K562 (cell line): ENCODE measurements around the gene MZB1. TPM values are rescaled to one million over a fixed set of nuclear protein-coding genes. Genes with fewer than 3 reads are reported as not detected.

Source experiments
- ADNP ChIP-seq: fragments of 200-800 bp; sonication (Bioruptor generic); IDR thresholded peaks from 2 replicates; pipeline ENCODE4 v1.6.1; 2016; ENCODE audit warnings: missing genetic modification characterization, missing compliant biosample characterization
- CHCHD3 ChIP-seq: fragments of 250-450 bp; sonication (Bioruptor Pico); IDR thresholded peaks from 2 replicates; pipeline ENCODE4 v2.1.2; 2022; ENCODE audit warnings: mild to moderate bottlenecking
- E2F3 ChIP-seq: fragments of 250-450 bp; sonication (Bioruptor Pico); IDR thresholded peaks from 2 replicates; pipeline ENCODE4 v1.4.0; 2020; ENCODE audit warnings: mild to moderate bottlenecking
- FOXJ3 ChIP-seq: sonication (generic); formaldehyde crosslinking; IDR thresholded peaks from 2 replicates; pipeline ENCODE4 v1.4.0; 2020; ENCODE audit warnings: mild to moderate bottlenecking, missing genetic modification reagents
- FOXK2 ChIP-seq, 2 experiments: fragments of 450-650 bp; IDR thresholded peaks in 1 of 2; conservative IDR thresholded peaks in 1 of 2; 2 replicates each; pipeline ENCODE4 v1.6.1; 2016; ENCODE audit warnings: low read depth in 2 of 2, mild to moderate bottlenecking in 1 of 2
- GABPA ChIP-seq: fragments of 200-800 bp; sonication (Bioruptor generic); conservative IDR thresholded peaks from 2 replicates; pipeline ENCODE4 v1.6.1; 2016; ENCODE audit warnings: low read depth, missing genetic modification characterization, missing compliant biosample characterization
- HDAC3 ChIP-seq: fragments of 450-650 bp; IDR thresholded peaks from 2 replicates; pipeline ENCODE4 v1.6.1; 2018; ENCODE audit warnings: borderline replicate concordance, mild to moderate bottlenecking, moderate library complexity; ENCODE audit not compliant: partially characterized antibody
- JUNB ChIP-seq: fragments of 450-650 bp; formaldehyde crosslinking; conservative IDR thresholded peaks from 2 replicates; pipeline ENCODE4 v1.4.0; 2020; ENCODE audit warnings: mild to moderate bottlenecking
- KAT7 ChIP-seq: sonication (generic); formaldehyde crosslinking; IDR thresholded peaks from 2 replicates; pipeline ENCODE4 v1.8.0; 2022; ENCODE audit warnings: missing genetic modification reagents, mild to moderate bottlenecking, borderline replicate concordance
- MEF2A ChIP-seq: IDR thresholded peaks from 2 replicates; pipeline ENCODE4 v1.6.1; 2011; ENCODE audit warnings: low read depth, mild to moderate bottlenecking, low read length, moderate library complexity; ENCODE audit not compliant: control insufficient read depth
- NCOA4 ChIP-seq: fragments of 450-650 bp; IDR thresholded peaks from 2 replicates; pipeline ENCODE4 v1.6.1; 2018; ENCODE audit warnings: mild to moderate bottlenecking; ENCODE audit not compliant: partially characterized antibody
- NCOR1 ChIP-seq: fragments of 450-650 bp; IDR thresholded peaks from 2 replicates; pipeline ENCODE4 v1.6.1; 2016; ENCODE audit warnings: mild to moderate bottlenecking, moderate library complexity
- NONO ChIP-seq, 2 experiments: fragments of 200-400 bp in 1 of 2; fragments of 450-650 bp in 1 of 2; formaldehyde crosslinking in 1 of 2; IDR thresholded peaks; 2 replicates each; pipeline ENCODE4 v1.6.1; 2017; ENCODE audit warnings: low read depth in 2 of 2, mild to moderate bottlenecking in 2 of 2, moderate library complexity in 2 of 2, low read length in 1 of 2
- PML ChIP-seq: IDR thresholded peaks from 2 replicates; pipeline ENCODE4 v1.6.1; 2012; ENCODE audit warnings: low read length, inconsistent platforms
- POLR3A ChIP-seq: IDR thresholded peaks from 2 replicates; pipeline ENCODE4 v1.6.1; 2011; ENCODE audit warnings: borderline replicate concordance, mild to moderate bottlenecking, moderate library complexity; ENCODE audit not compliant: insufficient read length, insufficient read depth; ENCODE audit errors: extremely low read depth
- RBM17 ChIP-seq: fragments of 200-400 bp; formaldehyde crosslinking; IDR thresholded peaks from 2 replicates; pipeline ENCODE4 v1.6.1; 2017; ENCODE audit warnings: low read depth, mild to moderate bottlenecking, low read length, borderline replicate concordance
- RUNX1 ChIP-seq: sonication (generic); IDR thresholded peaks from 2 replicates; pipeline ENCODE4 v1.6.1; 2016; ENCODE audit warnings: antibody characterized with exemption, low read depth
- SMARCA4 ChIP-seq: fragments of 450-650 bp; IDR thresholded peaks from 2 replicates; pipeline ENCODE4 v1.6.1; 2016
- SMARCA5 ChIP-seq: fragments of 450-650 bp; IDR thresholded peaks from 2 replicates; pipeline ENCODE4 v1.6.1; 2016
- SP1 ChIP-seq: sonication (generic); formaldehyde crosslinking; IDR thresholded peaks from 2 replicates; pipeline ENCODE4 v1.8.1; 2022; ENCODE audit warnings: mild to moderate bottlenecking, missing genetic modification reagents
- SPI1 ChIP-seq: IDR thresholded peaks from 2 replicates; pipeline ENCODE4 v1.6.1; 2011; ENCODE audit warnings: low read depth, low read length, control low read depth, borderline replicate concordance
- ZFP30 ChIP-seq: fragments of 250-450 bp; sonication (Bioruptor Pico); IDR thresholded peaks from 2 replicates; pipeline ENCODE4 v1.8.0; 2022; ENCODE audit warnings: moderate library complexity, mild to moderate bottlenecking, inconsistent platforms, borderline replicate concordance
- ZKSCAN8 ChIP-seq: fragments of 200-800 bp; sonication (Bioruptor generic); IDR thresholded peaks from 2 replicates; pipeline ENCODE4 v1.6.1; 2016; ENCODE audit warnings: missing genetic modification characterization, missing compliant biosample characterization
- ZNF354B ChIP-seq: fragments of 250-450 bp; sonication (Bioruptor Pico); IDR thresholded peaks from 2 replicates; pipeline ENCODE4 v1.4.0; 2020
- ZNF41 ChIP-seq: fragments of 250-450 bp; sonication (Bioruptor Pico); conservative IDR thresholded peaks from 2 replicates; pipeline ENCODE4 v1.4.0; 2020; ENCODE audit warnings: mild to moderate bottlenecking
- ZNF79 ChIP-seq: fragments of 250-450 bp; sonication (Bioruptor Pico); IDR thresholded peaks from 2 replicates; pipeline ENCODE4 v1.4.0; 2020; ENCODE audit warnings: low read depth, mild to moderate bottlenecking, moderate library complexity
- ZNF830 ChIP-seq: fragments of 250-450 bp; sonication (Bioruptor Pico); IDR thresholded peaks from 2 replicates; pipeline ENCODE4 v1.5.0; 2021; ENCODE audit warnings: mild to moderate bottlenecking
- ZSCAN29 ChIP-seq: fragments of 450-650 bp; IDR thresholded peaks from 2 replicates; pipeline ENCODE4 v1.6.1; 2017
- polyA plus RNA-seq, 8 experiments: library from polyadenylated mRNA; depleted of rRNA in 4 of 8; stranded (reverse) in 5 of 8; unstranded in 3 of 8; fragments of >200 nt; fragmentation: Nextera tagmentation in 2 of 8; fragmentation: Illumina TruSeq in 1 of 8; extraction: Ambion mirVana in 2 of 8; extraction: Trizol in 1 of 8; gene quantifications; 2 replicates each; pipeline versions ENCODE4 v1.2.1 to v1.2.3, GENCODE V29; 2011 to 2014; ENCODE audit warnings: inconsistent platforms in 1 of 8, missing spikeins in 1 of 8
- total RNA-seq, 7 experiments: library from RNA; depleted of rRNA in 6 of 7; stranded (reverse); fragments of >200 nt in 6 of 7; fragmentation: Illumina TruSeq in 2 of 7; extraction: Trizol in 2 of 7; gene quantifications; 2 replicates each; pipeline versions ENCODE4 v1.2.1 to v1.2.3, GENCODE V29; 2011 to 2021; ENCODE audit warnings: low replicate concordance in 1 of 7
- TF ChIP-seq, protein P1 (sequence below), 2 experiments: fragments of 250-450 bp in 1 of 2; fragments of 450-650 bp in 1 of 2; sonication (Bioruptor Pico) in 1 of 2; IDR thresholded peaks; 2 replicates each; pipeline versions ENCODE4 v1.6.1 to v1.8.0; 2016 to 2021; ENCODE audit warnings: mild to moderate bottlenecking in 2 of 2, moderate library complexity in 2 of 2, missing compliant biosample characterization in 1 of 2, missing genetic modification characterization in 1 of 2
- TF ChIP-seq, protein P2 (sequence below): sonication (generic); formaldehyde crosslinking; IDR thresholded peaks from 2 replicates; pipeline ENCODE4 v1.8.0; 2022; ENCODE audit warnings: mild to moderate bottlenecking, missing genetic modification reagents

Gene MZB1
- total and polyA plus RNA-seq, 9 of the 15 experiments (the other 6 are each of a cell fraction or from before 2014, with no cell fraction given) = 0.13 to 0.31 TPM; not detected in 7

DNA sequence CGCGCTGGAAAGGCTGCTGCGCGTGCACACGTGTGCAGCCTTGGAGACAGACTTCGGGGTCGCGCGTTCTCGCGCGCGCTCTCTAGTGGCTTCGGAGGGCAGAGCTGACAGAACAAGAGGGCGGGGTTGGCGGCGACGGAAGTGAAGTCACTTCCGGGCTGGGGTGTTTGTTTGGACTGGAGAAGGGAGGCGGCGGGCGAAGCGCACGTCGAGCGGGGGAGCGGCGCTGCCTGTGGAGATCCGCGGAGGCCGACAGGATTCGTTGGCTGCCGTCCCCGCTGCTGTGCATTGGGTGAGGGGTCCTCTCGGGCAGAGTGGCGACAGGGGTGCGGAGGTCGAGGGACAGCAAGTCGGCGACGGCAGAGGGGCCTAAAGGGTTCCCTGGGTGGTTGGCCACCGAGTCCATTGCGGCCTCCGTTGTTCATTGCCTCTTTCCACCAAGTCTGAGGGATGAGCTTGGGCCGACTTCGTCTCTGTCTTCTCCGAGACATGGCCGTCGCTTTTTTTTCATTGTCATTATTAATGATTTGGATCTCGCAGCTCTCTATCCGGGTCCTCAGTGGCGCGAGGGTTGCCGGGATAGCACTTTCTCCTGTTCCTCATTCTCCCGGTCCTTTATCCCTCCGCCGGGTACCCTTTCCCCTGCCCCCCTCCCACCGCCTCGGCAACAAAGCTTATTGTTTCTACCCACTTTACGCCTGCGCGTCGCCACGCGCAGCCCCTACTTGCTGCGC lies 47.9 kb downstream of the MZB1 start, which contains the start of gene PAIP2 (continued):
- TF ChIP-seq SPI1 (peak; percentile 89), NCOA4 (no peak), RUNX1 (no peak), FOXJ3 (no peak), FOXK2 (conservative IDR thresholded peaks at IDR 0.05 in 1 of 2, IDR thresholded peaks at IDR 0.05 in 1 of 2; ENCODE audit: low read depth in 2 of 2) (peak; percentile 65 to 83), RBM17 (no peak), ZFP30 (CRISPR knock-in tag) (no peak), ZSCAN29 (no peak), MEF2A (no peak), E2F3 (no peak), HDAC3 (no peak), GABPA (tag) (peak; percentile 96), SMARCA4 (no peak; the same call in 1 of the 2 replicates), ZNF41 (CRISPR knock-in tag) (no peak), SP1 (CRISPR knock-in tag) (peak; percentile 90), NCOR1 (no peak; the same call in 1 of the 2 replicates), ZNF354B (no peak), SMARCA5 (0 out of 2 replicates have a peak, but pooled peaks have one; percentile 37), ZNF830 (CRISPR knock-in tag) (no peak), CHCHD3 (CRISPR knock-in tag) (no peak), KAT7 (no peak; the same call in 1 of the 2 replicates), ZKSCAN8 (CRISPR knock-in tag) (no peak), NONO (IDR thresholded peaks at IDR 0.05; ENCODE audit: low read depth in 2 of 2, low read length in 1 of 2) (no peak; a peak in 1 of 4 replicates), ADNP (tag) (no peak), POLR3A (no peak), PML (peak; percentile 89; the same call in 1 of the 2 replicates), ZNF79 (CRISPR knock-in tag) (no peak), JUNB (no peak)
- TF ChIP-seq, protein P1, sequence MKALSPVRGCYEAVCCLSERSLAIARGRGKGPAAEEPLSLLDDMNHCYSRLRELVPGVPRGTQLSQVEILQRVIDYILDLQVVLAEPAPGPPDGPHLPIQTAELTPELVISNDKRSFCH (CRISPR knock-in tag; IDR thresholded peaks at IDR 0.05) = no peak
- TF ChIP-seq, protein P1 (tag; IDR thresholded peaks at IDR 0.05) = peak; percentile 86; the same call in 1 of the 2 replicates
- TF ChIP-seq, protein P2, sequence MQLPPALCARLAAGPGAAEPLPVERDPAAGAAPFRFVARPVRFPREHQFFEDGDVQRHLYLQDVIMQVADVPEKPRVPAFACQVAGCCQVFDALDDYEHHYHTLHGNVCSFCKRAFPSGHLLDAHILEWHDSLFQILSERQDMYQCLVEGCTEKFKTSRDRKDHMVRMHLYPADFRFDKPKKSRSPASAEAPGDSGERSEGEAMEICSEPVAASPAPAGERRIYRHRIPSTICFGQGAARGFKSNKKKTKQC (CRISPR knock-in tag) = peak; percentile 84; the same call in 1 of the 2 replicates
